Measurements from ENCODE around the gene ETFA.
A peak's percentile ranks its signal among the peaks of the same experiment; 100 is the strongest.

The ETFA gene

DNA sequence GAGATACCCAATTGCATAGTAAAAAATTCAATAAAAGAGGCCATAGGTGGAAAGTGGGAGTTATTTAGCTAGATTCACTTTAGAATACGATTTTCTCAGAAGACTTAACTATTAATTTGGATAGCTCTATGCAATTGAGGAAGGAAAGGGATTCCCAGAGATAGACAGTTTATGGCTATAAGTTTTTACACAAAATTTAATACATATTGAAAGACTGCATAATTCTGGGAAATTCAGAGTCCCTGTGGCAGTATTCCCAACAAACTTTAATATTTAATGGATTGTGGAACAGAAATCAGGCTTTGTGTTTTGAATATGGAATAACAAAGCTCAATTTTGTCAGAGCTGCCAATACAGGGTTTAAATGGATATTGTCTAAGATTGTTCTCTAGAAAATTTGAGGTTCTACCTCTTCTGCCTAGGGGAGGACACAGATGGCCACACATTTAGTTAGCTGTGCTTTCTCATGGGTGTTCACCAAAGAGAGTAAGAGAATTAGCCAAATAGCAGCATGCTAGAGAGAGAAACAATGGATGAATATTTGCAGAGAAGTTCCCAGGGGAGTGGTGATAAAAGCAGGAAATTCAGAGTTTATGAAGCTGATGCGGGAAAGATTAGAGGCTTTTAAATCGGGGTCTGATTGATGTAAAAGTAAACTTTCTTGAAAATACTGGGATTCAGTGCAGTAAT, 33.8 kb upstream of the ETFA start:
- intact Hi-C loops (cut with micrococcal nuclease), result loop anchor here (5.0 kb wide), 1 partner anchor 33 kb away; the partner anchor contains the start of gene ETFA

DNA sequence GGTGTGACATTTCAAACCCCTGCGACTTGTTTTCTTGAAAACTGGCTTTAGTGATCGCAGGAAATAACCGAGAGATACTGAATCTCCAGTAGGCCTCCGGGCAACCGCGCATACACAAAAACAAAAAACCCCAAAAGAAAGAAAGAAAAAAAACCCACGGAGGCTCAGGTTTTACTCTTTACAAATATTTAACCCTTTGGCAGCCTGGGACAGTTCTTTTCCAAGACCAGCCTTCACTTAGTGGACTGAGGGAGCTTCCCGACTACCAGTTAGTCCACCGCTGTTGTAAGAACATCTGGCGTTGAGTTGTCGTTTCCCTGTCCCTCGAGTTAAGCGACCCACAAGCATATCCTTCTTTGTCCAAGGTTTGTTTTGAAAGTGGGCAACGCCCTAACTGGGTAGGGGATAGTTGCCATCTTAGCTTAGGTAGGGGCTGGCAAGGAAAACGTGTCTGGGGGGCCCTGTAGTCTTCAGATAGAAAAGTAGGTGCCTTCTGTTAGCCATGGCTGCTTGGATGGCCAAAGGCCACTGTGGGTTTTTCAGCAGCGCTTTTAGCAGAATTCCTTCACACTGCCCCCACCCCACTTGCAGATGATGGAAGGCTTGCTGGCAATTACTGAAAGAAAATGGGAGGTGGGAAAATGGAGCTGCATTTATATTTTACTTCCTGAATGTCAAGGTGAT, 32.2 kb upstream of the ETFA start:
- Mint-ChIP-seq H3K4me1 (ENCODE audit: low read depth) (peaks cover 59% of the 10 kb centered on the region), H3K36me3 (ENCODE audit: low read depth) (peaks cover 18% of the 10 kb centered on the region), H3K27ac (no peak overlapping the region), H3K27me3 (peaks cover 90% of the 10 kb centered on the region), H3K4me3 (no peak overlapping the region), H3K9me3 (no peaks in the 10 kb centered on the region)
- intact Hi-C loops (cut with micrococcal nuclease), result no loop called here

More for the DNA sequence above, 33.8 kb upstream of the ETFA start:
- H3K27ac Mint-ChIP-seq, result no peak overlapping the region
- H3K36me3 Mint-ChIP-seq (ENCODE audit: low read depth), result peaks cover 14% of the 10 kb centered on the region
- H3K27me3 Mint-ChIP-seq, result peaks cover 81% of the 10 kb centered on the region
- peaks cover 43% of the 10 kb centered on the region for H3K4me1 Mint-ChIP-seq (ENCODE audit: low read depth)
- H3K4me3 Mint-ChIP-seq, result no peak overlapping the region
- no peaks in the 10 kb centered on the region for H3K9me3 Mint-ChIP-seq

- Mint-ChIP-seq H3K27me3 (peaks cover 84% of the 10 kb centered on the region), H3K4me1 (ENCODE audit: low read depth) (peaks cover 64% of the 10 kb centered on the region), H3K27ac (no peak overlapping the region), H3K9me3 (no peaks in the 10 kb centered on the region), H3K4me3 (peak overlapping the region; percentile 26), H3K36me3 (ENCODE audit: low read depth) (peaks cover 18% of the 10 kb centered on the region)
- intact Hi-C loops (cut with micrococcal nuclease), result no loop called here
Measured at GRCh38 chr15:76342382-76343201, 31.3 kb upstream of the ETFA start.

DNA sequence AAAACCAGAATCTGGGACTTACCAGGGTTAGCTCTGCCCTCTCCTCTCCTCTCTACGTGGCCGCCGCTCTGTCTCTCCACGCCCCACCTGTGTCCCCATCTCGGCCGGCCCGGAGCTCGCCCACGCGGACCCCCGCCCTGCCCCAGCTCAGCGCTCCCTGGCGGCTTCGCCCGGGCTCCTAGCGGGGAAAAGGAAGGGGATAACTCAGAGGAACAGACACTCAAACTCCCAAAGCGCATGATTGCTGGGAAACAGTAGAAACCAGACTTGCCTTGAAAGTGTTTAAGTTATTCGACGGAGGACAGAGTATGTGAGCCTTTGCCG, 30.8 kb upstream of the ETFA start:
- H3K27ac Mint-ChIP-seq, result no peak overlapping the region
- peaks cover 22% of the 10 kb centered on the region for H3K36me3 Mint-ChIP-seq (ENCODE audit: low read depth)
- intact Hi-C loops (cut with micrococcal nuclease), result no loop called here
- H3K9me3 Mint-ChIP-seq, result no peaks in the 10 kb centered on the region
- peaks cover 86% of the 10 kb centered on the region for H3K27me3 Mint-ChIP-seq
- H3K4me1 Mint-ChIP-seq (ENCODE audit: low read depth), result peaks cover 70% of the 10 kb centered on the region
- H3K4me3 Mint-ChIP-seq, result no peak overlapping the region

GRCh38 chr15:76341366-76342057, 30.2 kb upstream of the ETFA start:
- H3K9me3 Mint-ChIP-seq, result no peaks in the 10 kb centered on the region
- peak overlapping the region; percentile 40 for H3K4me3 Mint-ChIP-seq
- intact Hi-C loops (cut with micrococcal nuclease), result no loop called here
- H3K4me1 Mint-ChIP-seq (ENCODE audit: low read depth), result peaks cover 75% of the 10 kb centered on the region
- H3K27me3 Mint-ChIP-seq, result peaks cover 89% of the 10 kb centered on the region
- no peak overlapping the region for H3K27ac Mint-ChIP-seq
- H3K36me3 Mint-ChIP-seq (ENCODE audit: low read depth), result peaks cover 27% of the 10 kb centered on the region

- intact Hi-C loops (cut with micrococcal nuclease), result no loop called here
Measured at GRCh38 chr15:76340803-76341365, 29.6 kb upstream of the ETFA start.

GRCh38 chr15:76340198-76340802, 29.0 kb upstream of the ETFA start:
- Mint-ChIP-seq H3K4me1 (ENCODE audit: low read depth) (peaks cover 74% of the 10 kb centered on the region), H3K27ac (peak overlapping the region; percentile 65), H3K9me3 (no peaks in the 10 kb centered on the region), H3K36me3 (ENCODE audit: low read depth) (peaks cover 28% of the 10 kb centered on the region), H3K27me3 (peaks cover 77% of the 10 kb centered on the region), H3K4me3 (peak overlapping the region; percentile 80)
- intact Hi-C loops (cut with micrococcal nuclease), result no loop called here

More at GRCh38 chr15:76340803-76341365, 29.6 kb upstream of the ETFA start:
- no peaks in the 10 kb centered on the region for H3K9me3 Mint-ChIP-seq
- H3K27ac Mint-ChIP-seq, result no peak overlapping the region
- peak overlapping the region; percentile 80 for H3K4me3 Mint-ChIP-seq
- H3K4me1 Mint-ChIP-seq (ENCODE audit: low read depth), result peaks cover 74% of the 10 kb centered on the region
- H3K27me3 Mint-ChIP-seq, result peaks cover 83% of the 10 kb centered on the region
- H3K36me3 Mint-ChIP-seq (ENCODE audit: low read depth), result peaks cover 28% of the 10 kb centered on the region

GRCh38 chr15:76339305-76340197, 28.3 kb upstream of the ETFA start:
- Mint-ChIP-seq H3K4me3 (peak overlapping the region; percentile 80), H3K27ac (peak overlapping the region; percentile 65), H3K9me3 (no peaks in the 10 kb centered on the region), H3K4me1 (ENCODE audit: low read depth) (peaks cover 76% of the 10 kb centered on the region), H3K36me3 (ENCODE audit: low read depth) (peaks cover 28% of the 10 kb centered on the region), H3K27me3 (peaks cover 75% of the 10 kb centered on the region)
- intact Hi-C loops (cut with micrococcal nuclease), result loop anchor here (5.0 kb wide), 1 partner anchor 47 kb away; no protein-coding TSS in a partner anchor

DNA sequence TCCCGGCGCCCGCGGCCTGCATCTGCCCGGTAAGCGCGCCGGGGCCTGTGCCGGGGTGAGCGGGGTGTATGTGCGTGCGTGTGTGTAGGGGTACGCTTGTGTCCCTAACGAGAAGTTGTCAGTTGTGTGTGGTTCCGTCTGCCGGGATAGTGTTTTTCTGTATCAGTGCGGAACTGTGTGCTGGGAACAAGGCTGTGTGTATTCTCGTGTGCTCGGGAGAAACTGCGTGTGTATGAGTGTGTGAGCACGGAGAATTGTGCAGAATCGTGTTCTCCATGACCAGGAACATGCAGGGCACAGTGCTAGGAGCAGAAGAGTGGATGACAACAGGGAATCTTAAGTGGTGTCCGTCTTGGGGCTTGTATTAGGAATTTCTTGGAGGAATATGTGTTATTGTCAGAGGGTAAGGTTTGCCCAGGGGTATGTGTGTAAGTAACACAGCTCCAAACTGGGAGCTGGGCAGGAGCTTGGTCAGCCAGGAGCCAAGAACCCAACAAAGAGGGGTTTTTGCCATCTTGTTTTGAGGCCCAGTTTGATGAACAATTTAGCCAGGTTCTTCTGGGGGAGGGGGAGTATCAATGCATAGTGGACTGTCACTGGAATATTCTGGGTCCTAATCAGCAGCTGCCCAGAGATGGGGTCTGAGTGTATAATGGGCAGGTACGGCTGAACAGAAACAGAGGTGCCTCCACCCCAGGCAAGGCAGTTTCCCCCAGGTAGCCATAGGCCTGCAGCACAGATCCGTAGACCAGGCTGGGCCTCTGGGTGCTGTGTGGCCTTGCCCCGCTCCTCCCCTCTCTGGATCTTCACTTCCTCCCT, 27.4 kb upstream of the ETFA start:
- H3K36me3 Mint-ChIP-seq (ENCODE audit: low read depth), result peaks cover 28% of the 10 kb centered on the region
- peak overlapping the region; percentile 80 for H3K4me3 Mint-ChIP-seq
- intact Hi-C loops (cut with micrococcal nuclease), result loop anchor here (5.0 kb wide), 1 partner anchor 46 kb away; no protein-coding TSS in a partner anchor
- H3K4me1 Mint-ChIP-seq (ENCODE audit: low read depth), result peaks cover 82% of the 10 kb centered on the region
- H3K27ac Mint-ChIP-seq, result peak overlapping the region; percentile 65
- no peaks in the 10 kb centered on the region for H3K9me3 Mint-ChIP-seq
- H3K27me3 Mint-ChIP-seq, result peaks cover 75% of the 10 kb centered on the region

- Mint-ChIP-seq H3K27me3 (peaks cover 74% of the 10 kb centered on the region), H3K4me3 (peak overlapping the region; percentile 88), H3K4me1 (ENCODE audit: low read depth) (peaks cover 75% of the 10 kb centered on the region), H3K9me3 (no peaks in the 10 kb centered on the region), H3K36me3 (ENCODE audit: low read depth) (peaks cover 28% of the 10 kb centered on the region), H3K27ac (peak overlapping the region; percentile 95)
- intact Hi-C loops (cut with micrococcal nuclease), result loop anchor here (2.0 to 5.0 kb wide), 2 partner anchors 46 to 169 kb away; no protein-coding TSS in a partner anchor
Measured at GRCh38 chr15:76337696-76338485, 26.6 kb upstream of the ETFA start.

DNA sequence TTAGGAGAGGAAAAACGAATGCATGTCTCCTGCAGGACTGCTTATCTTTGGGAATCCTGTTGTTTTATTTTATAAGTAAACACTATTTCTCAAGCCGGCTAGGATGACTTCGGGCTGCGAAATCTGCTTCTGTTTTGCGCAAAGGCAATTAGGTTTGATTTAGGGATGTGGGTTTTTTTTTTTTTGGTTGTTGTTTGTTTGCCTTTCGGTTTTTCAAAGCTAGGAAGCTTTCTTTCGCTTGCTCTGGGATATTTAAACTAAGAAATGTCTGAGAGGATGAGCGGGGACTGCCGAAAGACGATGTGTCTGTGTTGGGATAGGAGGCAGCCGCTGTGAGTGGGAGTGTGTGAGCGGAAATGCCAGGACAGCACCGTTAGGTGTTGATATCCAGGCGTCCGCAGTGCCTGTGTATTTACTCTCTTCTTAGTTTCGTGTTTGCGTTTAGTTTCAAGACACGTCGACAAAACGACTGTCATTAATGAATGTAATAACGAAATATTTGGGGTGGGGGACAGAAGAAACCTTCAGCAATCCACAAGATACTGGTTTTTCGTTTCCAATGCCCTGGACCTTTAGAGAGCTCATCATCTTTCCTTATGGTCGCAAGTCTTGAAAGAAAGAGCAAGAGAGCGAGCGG, 25.9 kb upstream of the ETFA start:
- Mint-ChIP-seq H3K4me3 (peak overlapping the region; percentile 88), H3K27ac (peak overlapping the region; percentile 95), H3K27me3 (peaks cover 77% of the 10 kb centered on the region), H3K36me3 (ENCODE audit: low read depth) (peaks cover 28% of the 10 kb centered on the region), H3K9me3 (no peaks in the 10 kb centered on the region), H3K4me1 (ENCODE audit: low read depth) (peaks cover 72% of the 10 kb centered on the region)
- intact Hi-C loops (cut with micrococcal nuclease), result loop anchor here (2.0 to 5.0 kb wide), 2 partner anchors 45 to 168 kb away; no protein-coding TSS in a partner anchor
